HL-60 (cell line): ENCODE results near the gene EPS15.

Source experiments
- CTCF ChIP-seq: IDR thresholded peaks from one replicate; pipeline ENCODE4 v1.5.1; 2011; ENCODE audit warnings: low read length, control low read depth, inconsistent platforms; ENCODE audit not compliant: insufficient read depth
- GABPA ChIP-seq: IDR thresholded peaks from 2 replicates; pipeline ENCODE4 v1.6.1; 2012; ENCODE audit warnings: low read depth
- POLR2AphosphoS5 ChIP-seq: IDR thresholded peaks from 2 replicates; pipeline ENCODE4 v1.6.1; 2012; ENCODE audit warnings: low read depth
- REST ChIP-seq: IDR thresholded peaks from 2 replicates; pipeline ENCODE4 v1.6.1; 2012; ENCODE audit warnings: low read depth; ENCODE audit not compliant: insufficient replicate concordance
- SPI1 ChIP-seq: IDR thresholded peaks from 2 replicates; pipeline ENCODE4 v1.6.1; 2012; ENCODE audit warnings: low read depth, mild to moderate bottlenecking, borderline replicate concordance

GRCh38 chr1:51532853-51533252 is 13.8 kb upstream of the EPS15 start:
- TF ChIP-seq CTCF (no peak), GABPA (no peak), POLR2AphosphoS5 (no peak), REST (no peak), SPI1 (no peak)
